ENCODE data around the gene ANKRD62.

The ANKRD62 gene

GRCh38 chr18:12059334-12060181 lies 34.1 kb upstream of the ANKRD62 start:
- H3K36me3 ChIP-seq (ENCODE audit: control insufficient read depth, low read length): no peaks in the 10 kb centered on the region
- no peak overlapping the region for H3K27ac ChIP-seq (ENCODE audit: low read depth, low read length)
- no peaks in the 10 kb centered on the region for H3K9me3 ChIP-seq (ENCODE audit: control insufficient read depth, insufficient read depth, low read length)
- no peaks in the 10 kb centered on the region for H3K9me2 ChIP-seq (replicated peaks; ENCODE audit: control insufficient read depth, low read length)
- H4K20me1 ChIP-seq (ENCODE audit: control insufficient read depth, insufficient read depth, low read depth, low read length): no peaks in the 10 kb centered on the region
- TF ChIP-seq EZH2phosphoT487 (IDR thresholded peaks at IDR 0.05; ENCODE audit: borderline replicate concordance, low read length): no peak
- no peak for TF ChIP-seq CTCF (IDR thresholded peaks at IDR 0.05; ENCODE audit: low read depth, low read length, poor library complexity, severe bottlenecking)
- H3K4me2 ChIP-seq (ENCODE audit: low read length): no peak overlapping the region
- H3K4me3 ChIP-seq (ENCODE audit: low read length): no peak overlapping the region
- no peaks in the 10 kb centered on the region for H3K4me1 ChIP-seq (ENCODE audit: control insufficient read depth, low read length)
- no peaks in the 10 kb centered on the region for H3F3A ChIP-seq (ENCODE audit: control insufficient read depth, insufficient read depth)
- no peaks in the 10 kb centered on the region for H3K79me2 ChIP-seq (ENCODE audit: control insufficient read depth, low read length)
- H3K27me3 ChIP-seq (ENCODE audit: control insufficient read depth, low read length): no peaks in the 10 kb centered on the region

- no peaks in the 10 kb centered on the region for H3K9me3 ChIP-seq (ENCODE audit: control insufficient read depth, insufficient read depth, low read length)
- no peaks in the 10 kb centered on the region for H3F3A ChIP-seq (ENCODE audit: control insufficient read depth, insufficient read depth)
- no peak for TF ChIP-seq CTCF (IDR thresholded peaks at IDR 0.05; ENCODE audit: low read depth, low read length, poor library complexity, severe bottlenecking)
- TF ChIP-seq EZH2phosphoT487 (IDR thresholded peaks at IDR 0.05; ENCODE audit: borderline replicate concordance, low read length): no peak
- H3K4me1 ChIP-seq (ENCODE audit: control insufficient read depth, low read length): no peaks in the 10 kb centered on the region
- no peak overlapping the region for H3K4me3 ChIP-seq (ENCODE audit: low read length)
- H3K27ac ChIP-seq (ENCODE audit: low read depth, low read length): no peak overlapping the region
- H3K9me2 ChIP-seq (replicated peaks; ENCODE audit: control insufficient read depth, low read length): no peaks in the 10 kb centered on the region
- no peaks in the 10 kb centered on the region for H3K79me2 ChIP-seq (ENCODE audit: control insufficient read depth, low read length)
- no peaks in the 10 kb centered on the region for H4K20me1 ChIP-seq (ENCODE audit: control insufficient read depth, insufficient read depth, low read depth, low read length)
- H3K4me2 ChIP-seq (ENCODE audit: low read length): no peak overlapping the region
- H3K27me3 ChIP-seq (ENCODE audit: control insufficient read depth, low read length): no peaks in the 10 kb centered on the region
- no peaks in the 10 kb centered on the region for H3K36me3 ChIP-seq (ENCODE audit: control insufficient read depth, low read length)
Measured at GRCh38 chr18:12060182-12060870, 33.3 kb upstream of the ANKRD62 start.

DNA sequence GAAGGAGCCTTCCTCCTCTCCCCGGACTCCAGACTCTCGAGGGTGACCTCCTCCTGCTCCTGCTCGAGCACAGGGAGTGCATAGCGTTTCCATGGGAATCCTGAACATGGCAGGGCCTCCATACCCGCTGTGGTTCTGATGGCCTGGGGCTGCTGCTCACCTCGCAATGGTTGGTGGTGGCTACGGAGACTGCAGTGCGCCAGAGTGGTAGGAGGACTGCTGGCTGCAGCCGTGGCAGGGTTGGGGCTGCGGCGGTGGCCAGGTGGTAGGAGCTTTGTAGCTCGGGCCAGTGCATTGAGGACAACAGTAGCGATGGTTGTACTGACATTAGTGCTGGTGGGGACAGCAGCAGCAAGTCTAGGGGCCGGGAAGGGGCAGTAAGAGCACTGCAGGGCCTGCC lies 32.0 kb upstream of the ANKRD62 start:
- no peaks in the 10 kb centered on the region for H3K36me3 ChIP-seq (ENCODE audit: control insufficient read depth, low read length)
- H3K27me3 ChIP-seq (ENCODE audit: control insufficient read depth, low read length): no peaks in the 10 kb centered on the region
- no peaks in the 10 kb centered on the region for H3K9me3 ChIP-seq (ENCODE audit: control insufficient read depth, insufficient read depth, low read length)
- H3F3A ChIP-seq (ENCODE audit: control insufficient read depth, insufficient read depth): no peaks in the 10 kb centered on the region
- H3K27ac ChIP-seq (ENCODE audit: low read depth, low read length): no peak overlapping the region
- no peaks in the 10 kb centered on the region for H4K20me1 ChIP-seq (ENCODE audit: control insufficient read depth, insufficient read depth, low read depth, low read length)
- TF ChIP-seq CTCF (IDR thresholded peaks at IDR 0.05; ENCODE audit: low read depth, low read length, poor library complexity, severe bottlenecking) (no peak), EZH2phosphoT487 (IDR thresholded peaks at IDR 0.05; ENCODE audit: borderline replicate concordance, low read length) (no peak)
- no peaks in the 10 kb centered on the region for H3K4me1 ChIP-seq (ENCODE audit: control insufficient read depth, low read length)
- no peak overlapping the region for H3K4me2 ChIP-seq (ENCODE audit: low read length)
- H3K4me3 ChIP-seq (ENCODE audit: low read length): no peak overlapping the region
- no peaks in the 10 kb centered on the region for H3K79me2 ChIP-seq (ENCODE audit: control insufficient read depth, low read length)
- H3K9me2 ChIP-seq (replicated peaks; ENCODE audit: control insufficient read depth, low read length): no peaks in the 10 kb centered on the region

Measured in DOHH2 (cell line).